HL-60 (cell line): ENCODE results near the gene CEACAM5.

Experiments
- CTCF ChIP-seq: IDR thresholded peaks from one replicate; pipeline ENCODE4 v1.5.1; 2011; ENCODE audit warnings: low read length, control low read depth, inconsistent platforms; ENCODE audit not compliant: insufficient read depth
- REST ChIP-seq: IDR thresholded peaks from 2 replicates; pipeline ENCODE4 v1.6.1; 2012; ENCODE audit warnings: low read depth; ENCODE audit not compliant: insufficient replicate concordance

GRCh38 chr19:41690801-41691065, 17.7 kb upstream of the CEACAM5 start:
- TF ChIP-seq CTCF, result no peak
- no peak for TF ChIP-seq REST
